RPMI7951 (cell line): ENCODE measurements around the gene BLOC1S5. TPM values are rescaled to one million over a fixed set of nuclear protein-coding genes. Genes with fewer than 3 reads are reported as not detected.
"Not testable (repeated sequence)": the region's sequence is repeated elsewhere in the genome, so short reads cannot be mapped to it uniquely, and the experiment has no call there.

Experiments
- DNase-seq: peaks from one replicate; pipeline ENCODE4 v3.0.0-alpha.2; 2012; ENCODE audit warnings: low read depth
- total RNA-seq: library from RNA; depleted of rRNA; stranded (reverse); fragments of >200 nt; shearing (Covaris generic); gene quantifications from 2 replicates; pipeline ENCODE4 v1.2.3, GENCODE V29; 2014; rRNA removed

Gene BLOC1S5
- total RNA-seq, 1 experiment from 2014 or later: 18.6 TPM

DNA sequence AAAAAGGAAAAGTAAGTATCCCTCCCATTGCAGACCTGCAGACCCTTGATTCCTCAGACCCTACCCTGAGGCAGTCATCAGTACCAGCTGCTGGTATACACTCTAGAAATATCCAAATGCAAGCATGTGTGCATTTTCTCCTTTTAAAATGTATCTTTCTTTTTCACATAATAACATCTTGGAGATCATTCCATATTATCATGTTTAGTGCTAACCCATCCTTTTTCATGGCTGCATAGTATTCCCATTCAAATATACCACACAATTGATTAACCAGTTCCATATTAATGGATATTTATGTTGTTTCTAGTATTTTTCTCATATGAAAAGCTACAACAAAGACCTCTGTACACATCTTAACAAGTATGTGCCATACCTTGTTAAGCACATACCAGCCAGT lies 70.8 kb downstream of the BLOC1S5 start:
- DNase-seq: no peak

DNA sequence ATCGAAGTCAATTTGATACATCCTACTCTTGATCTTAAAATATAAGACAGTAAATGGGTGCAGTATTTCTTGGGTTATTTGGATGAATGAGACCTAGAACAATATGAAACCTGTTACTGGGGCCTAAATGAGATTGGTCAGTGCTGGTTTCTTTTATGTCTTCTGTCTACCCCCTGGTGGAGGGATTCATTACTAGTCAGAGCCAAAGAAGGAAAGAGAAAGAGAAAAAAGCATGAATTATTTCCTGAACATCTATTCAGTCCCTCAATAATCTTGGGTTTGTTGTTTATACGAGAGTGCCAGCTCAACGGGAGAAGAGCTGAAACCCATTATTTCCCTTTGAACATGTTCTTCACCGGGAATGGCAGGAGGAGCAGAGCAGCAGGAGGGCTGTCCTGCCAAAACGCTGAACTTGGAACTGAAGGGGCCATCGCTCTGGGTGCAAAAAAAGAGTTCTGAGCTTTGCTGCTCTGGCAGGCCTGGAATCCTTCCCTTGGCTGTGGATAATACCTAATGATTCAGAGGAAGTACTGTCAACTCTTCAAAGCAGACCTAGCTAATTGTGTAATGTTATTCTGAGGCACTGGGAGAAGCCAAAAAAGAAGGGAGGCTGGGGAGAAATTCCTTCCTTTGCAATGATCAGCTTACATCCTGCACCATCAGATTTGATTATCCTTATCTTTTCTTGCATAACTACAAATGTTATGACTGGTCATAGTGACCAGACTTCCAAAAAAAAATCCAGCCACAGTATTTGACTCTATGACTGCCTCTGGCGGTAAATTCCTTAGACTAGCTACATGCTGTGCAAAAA lies 72.0 kb downstream of the BLOC1S5 start:
- DNase-seq: peak; percentile 80

DNA sequence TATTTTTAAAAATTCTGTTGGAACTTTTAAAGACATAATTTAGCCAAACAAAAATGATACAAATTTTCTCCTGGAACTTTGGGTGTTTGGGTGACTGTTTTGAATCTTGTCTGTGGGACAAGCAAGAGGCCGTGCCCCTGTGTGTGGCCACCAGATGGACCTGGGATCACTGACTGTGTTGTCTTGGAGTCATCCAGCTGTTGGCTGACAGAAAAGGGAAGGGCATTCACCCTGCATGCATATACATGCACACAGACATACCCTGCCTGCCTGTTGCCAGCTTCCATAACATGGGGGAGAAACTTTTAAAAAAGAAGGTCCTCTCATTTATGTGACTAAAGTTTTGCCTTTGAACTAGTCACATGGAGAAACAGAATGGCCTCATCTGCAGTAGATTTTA lies 72.7 kb downstream of the BLOC1S5 start:
- peak; percentile 5 for DNase-seq

DNA sequence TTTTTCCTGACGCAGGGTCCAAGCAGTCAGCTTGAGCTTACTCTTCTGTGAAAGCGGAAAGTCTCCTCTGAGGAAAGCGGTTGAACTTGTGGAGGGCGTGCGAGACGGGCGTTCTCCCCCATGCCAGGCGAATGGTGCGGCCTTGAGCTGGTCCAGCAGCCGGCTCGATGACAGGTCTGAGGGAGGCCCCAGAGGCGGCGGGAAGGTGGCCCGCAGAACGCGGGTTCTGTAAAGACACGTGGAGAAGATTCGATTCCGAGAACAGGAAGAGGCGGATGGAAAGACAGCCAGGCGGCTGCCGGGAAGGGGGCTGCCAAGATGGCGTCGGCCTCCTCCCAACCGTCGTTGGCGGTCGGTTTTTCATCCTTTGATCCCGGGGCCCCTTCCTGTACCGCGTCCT lies 78.0 kb downstream of the BLOC1S5 start:
- no peak for DNase-seq

DNA sequence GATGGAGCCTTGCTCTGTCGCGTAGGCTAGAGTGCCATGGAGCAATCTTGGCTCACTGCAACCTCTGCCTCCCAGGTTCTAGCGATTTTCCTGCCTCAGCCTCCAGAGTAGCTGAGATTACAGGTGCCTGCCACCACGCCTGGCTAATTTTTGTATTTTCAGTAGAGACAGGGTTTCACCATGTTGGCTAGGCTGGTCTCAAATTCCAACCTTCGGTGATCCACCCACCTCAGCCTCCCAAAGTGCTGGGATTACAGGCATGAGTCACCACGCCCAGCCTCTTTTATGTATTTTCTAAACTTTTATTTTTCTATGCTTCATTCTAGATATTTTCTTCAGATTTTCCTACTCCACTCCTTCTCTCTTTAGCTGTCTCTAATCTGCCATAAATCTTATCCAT lies 80.2 kb downstream of the BLOC1S5 start:
- not testable (repeated sequence) for DNase-seq

DNA sequence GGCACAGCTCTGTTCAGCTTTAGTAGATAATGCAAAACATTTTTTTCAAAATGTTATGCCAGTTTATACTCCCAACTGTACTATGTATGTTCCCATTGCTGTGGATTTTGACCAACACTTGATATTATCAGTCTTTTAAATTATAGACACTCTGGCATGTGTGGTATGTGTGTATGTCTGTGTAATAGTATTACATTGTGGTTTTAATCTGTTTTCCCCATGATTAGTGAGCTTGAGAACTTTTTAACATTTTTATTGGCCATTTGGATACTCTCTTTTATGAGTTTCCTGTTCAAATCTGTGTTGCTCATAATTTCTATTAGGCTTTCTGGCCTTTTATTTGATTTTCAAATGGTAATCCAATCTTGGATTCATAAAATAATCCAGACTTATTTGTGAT lies 84.4 kb downstream of the BLOC1S5 start:
- DNase-seq: no peak

DNA sequence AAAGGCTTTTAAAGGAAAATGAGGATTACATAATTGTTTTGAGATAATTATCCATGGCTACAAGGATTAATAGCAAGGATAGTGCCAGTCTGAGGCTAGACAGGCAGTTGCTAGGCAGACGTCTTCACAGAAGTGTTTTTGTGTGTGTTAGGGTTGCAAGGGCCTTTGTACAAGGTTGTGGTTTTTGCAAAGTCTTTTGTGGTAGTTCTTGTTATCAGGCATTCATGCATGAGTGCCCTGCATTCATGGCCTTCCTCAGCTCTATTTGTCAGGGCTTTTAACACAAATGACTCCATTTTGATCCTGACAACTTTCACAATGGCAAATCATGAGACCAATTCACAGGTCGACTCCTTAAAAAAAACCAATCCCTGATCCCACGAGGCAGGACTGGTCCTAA lies 85.5 kb downstream of the BLOC1S5 start:
- DNase-seq: peak; percentile 86

DNA sequence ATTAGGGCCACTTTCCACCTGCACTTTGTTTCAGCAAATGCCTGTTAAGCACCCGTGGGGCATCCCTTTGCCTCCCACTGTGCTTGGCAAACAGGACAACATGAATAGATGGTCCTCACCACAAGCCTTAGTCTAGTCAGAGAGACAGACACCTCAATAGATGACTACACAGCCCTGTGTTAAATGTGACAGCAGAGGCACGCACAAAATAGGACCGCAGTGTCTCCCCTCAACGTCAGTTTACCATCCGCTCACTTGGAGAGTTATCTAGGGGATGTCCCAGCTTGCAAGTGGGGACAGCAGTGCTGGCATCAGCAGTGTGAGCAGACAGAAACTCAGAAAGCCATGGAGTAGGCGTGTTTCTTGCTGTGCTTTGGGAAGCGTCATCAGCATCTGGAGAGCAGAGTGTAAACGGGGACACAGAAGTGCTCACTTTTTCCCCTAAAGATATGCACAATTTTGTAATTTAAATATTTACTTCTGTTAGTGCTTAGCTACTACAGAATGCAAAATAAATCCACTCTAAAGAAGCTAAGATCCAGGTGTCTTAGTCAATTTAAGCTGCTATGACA lies 87.6 kb downstream of the BLOC1S5 start:
- DNase-seq: no peak

DNA sequence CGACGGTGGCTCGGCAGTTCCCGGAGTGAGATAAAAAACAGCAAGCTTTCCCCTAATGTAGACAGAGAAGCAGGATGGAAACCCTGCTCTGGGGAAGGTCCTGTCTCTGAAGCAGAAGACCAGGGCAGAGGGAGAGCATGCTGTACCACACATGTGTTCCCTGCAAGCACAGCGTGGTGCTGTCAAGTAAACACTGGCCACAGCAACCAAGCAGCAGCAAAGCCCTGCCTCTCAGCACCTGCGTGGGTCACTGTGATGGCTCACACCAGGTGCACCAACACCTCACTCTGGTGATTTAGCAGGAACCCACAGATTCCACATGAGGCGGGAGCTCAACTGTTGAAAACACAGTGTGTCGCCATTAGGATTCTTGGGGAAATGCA lies 88.4 kb downstream of the BLOC1S5 start:
- DNase-seq: peak; percentile 30

DNA sequence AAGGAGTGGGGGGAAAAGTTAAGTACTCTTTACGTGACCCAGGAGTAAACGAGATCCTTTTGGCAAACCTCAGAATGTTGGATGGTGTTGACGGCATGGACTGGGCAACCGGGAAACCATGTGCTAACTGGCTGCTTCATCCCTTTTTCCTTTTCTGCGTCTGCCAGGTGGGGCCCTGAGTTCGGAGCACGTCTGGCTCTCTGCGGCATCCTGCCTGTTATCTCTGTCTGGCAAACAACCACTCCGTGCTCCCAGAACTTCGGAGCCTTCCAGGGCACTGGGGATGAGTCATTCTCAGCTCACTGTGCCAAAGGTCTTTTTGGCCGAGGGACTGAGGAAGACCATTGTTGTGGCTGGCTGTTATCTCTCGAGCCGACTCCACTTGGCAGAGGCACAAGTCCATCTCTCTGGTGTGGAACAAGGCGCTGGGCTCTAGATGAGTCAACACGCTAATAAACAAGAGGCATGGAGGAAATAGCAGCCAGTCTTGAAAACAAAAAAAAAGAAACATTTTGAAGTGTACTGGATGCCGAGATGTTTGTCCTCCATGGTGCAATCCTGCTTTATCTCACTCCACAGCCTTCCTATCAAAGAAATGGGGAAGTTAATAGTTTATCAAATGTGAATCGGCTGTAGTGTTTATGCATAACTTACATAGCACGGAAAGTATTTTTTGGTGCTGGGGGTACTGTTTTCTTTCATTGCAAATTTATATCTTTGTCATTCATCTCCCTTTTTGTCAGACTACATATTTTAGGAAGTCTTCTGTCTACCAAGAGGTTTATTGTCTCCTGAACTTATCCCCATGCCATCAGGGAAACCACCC lies 89.0 kb downstream of the BLOC1S5 start:
- DNase-seq: peak; percentile 99

DNA sequence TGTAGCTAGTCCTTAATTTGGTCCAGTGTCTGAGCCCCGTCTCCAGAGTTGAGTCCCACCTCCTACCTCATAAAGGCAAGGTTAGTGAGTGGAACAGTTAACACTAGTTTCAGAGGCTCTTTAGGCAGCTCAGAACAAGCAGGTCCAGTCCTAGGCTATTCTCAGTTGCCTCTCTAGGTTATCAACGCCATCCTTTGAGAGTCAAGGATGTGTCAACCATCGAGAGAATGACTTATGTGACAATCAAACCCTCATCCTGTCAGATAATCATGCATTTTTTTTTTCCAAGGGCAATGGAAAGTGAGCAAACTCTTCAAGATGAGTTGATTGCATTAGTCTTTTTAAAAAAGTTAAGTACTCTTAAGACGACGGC lies 89.6 kb downstream of the BLOC1S5 start:
- no peak for DNase-seq

DNA sequence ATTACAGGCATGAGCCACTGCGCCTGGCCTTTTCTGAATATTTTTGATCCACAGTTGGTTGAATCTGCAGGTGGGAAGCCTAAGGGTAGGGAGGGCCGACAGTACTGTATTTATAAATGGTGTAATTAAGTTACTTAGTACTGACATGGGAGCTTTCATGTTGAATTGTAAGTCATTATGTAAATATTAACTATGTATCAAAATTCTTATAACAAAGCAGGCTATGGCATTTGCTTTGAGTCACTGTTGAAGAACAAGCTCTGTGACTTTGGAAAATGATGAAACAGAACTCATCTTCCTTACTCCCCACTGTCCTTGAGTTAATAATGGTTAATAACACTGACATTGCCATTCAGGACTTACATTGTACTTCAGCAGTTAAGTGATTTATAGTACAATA lies 90.6 kb downstream of the BLOC1S5 start:
- no peak for DNase-seq

DNA sequence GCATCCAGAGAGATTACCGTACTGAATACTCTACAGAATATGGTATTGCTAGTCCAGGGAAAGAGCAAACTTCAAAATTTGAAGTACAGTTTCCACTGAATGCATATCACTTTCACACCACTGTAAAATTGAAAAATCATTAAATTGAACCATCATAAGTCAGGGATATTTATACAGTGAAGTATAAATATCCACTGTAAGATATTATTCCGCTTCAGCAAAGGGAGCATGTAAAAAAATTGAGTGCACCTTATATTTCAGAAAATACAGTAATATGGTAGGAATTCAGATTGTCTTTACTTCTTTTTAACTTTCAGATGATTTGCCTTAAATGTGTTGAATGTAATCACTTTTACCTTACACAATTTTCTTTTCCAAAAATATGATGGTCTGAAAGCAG lies 92.7 kb downstream of the BLOC1S5 start:
- DNase-seq: no peak

DNA sequence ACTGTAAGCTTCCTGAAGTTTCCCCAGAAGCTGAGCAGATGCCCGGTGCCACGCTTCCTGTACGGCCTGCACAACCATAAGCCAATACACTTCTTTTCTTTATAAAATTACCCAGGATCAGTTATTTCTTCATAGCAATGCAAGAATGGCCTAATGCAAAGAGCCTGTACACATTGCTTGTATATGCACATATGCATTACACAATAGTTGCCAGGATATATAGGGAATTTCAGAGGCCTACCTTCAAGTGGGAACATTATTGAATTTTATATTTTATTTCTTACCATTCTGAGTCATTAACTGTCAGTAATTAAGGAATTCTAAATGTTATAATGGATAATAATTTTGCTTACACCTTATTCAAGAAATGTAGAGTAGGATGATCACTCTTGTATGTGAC lies 93.6 kb downstream of the BLOC1S5 start:
- no peak for DNase-seq

Other genes starting within 250 kb of the BLOC1S5 start
- gene TXNDC5, start 153.6 kb downstream of the BLOC1S5 start, total RNA-seq: 390 and 442 TPM in 2 replicates
- 185 and 229 TPM in 2 replicates for gene EEF1E1, start 38.2 kb upstream of the BLOC1S5 start, total RNA-seq